HG03135 (cell line): ENCODE measurements around the gene PIK3C2B.
A peak's percentile ranks its signal among the peaks of the same experiment; 100 is the strongest.

ENCODE experiments used
- ATAC-seq: cut with Tn5 transposase; IDR thresholded peaks from one replicate; pipeline ENCODE4 v1.9.1; 2021; ENCODE audit warnings: mild to moderate bottlenecking, moderate library complexity; ENCODE audit not compliant: unreplicated experiment

Gene PIK3C2B

DNA sequence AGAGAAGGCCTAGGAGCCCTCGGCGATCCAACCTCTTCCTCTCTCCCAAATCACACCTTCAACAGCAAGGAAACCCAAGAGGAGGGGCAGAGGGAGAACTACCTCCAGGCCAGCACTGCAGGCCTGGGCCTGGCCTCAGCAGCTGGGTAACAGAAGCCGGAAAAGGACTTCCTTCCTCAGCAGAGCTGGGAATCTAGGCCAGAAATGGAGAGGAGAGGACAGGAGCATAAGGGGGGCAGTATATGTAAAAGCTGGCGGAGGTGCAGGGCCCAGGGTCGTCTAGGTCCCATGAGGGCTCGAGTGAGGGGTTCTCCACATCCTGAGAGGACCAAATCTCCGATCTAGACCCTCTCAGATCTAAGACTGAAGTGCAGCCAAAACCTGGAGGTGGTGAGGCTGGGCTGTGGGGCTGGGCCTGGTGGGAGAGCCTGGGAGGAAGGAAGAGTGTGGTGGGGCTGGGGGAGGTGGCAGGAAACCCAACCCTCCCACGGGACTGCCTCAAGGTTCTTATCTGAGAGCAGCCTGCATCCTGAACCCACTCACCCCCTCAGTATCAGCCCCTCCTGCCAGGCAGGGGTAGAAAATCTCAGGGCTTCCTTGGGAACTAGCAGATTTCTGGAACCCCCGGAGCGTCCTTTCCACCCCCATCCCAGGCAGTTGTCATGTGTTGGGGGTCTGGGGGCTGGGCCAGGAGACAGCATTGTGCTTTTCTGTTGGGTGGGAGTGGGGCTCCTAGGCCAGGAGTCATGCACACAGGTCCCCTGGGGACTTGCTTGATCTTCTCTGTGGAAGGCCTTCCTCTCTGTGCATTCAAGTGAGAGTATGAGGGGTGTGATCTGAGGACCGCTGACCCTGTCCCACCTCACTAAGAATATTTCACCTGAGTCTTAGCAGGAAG lies 33.0 kb downstream of the PIK3C2B start:
- ATAC-seq, result no peak

- no peak for ATAC-seq
These were observed 34.3 kb downstream of the PIK3C2B start for GRCh38 chr1:204460346-204460745.

DNA sequence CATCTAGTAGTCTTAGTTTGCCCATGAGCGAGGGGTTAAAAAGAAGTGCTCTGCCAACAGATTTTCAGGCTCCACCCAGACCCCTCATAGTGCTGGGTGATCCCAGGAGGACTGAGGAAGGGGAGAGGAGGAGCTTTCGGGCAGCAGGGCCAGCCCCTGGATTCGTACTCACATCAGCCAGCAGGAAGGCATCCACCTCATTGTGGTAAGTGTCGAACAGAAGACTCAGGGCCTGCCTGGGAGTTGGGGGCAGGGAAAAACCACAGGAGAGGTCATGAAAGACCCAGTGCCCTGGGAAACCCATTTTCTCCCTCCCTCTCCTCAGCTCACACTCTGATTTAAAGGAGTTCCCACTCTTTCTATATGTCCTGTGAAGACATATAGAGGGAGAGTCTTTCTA lies 34.9 kb downstream of the PIK3C2B start:
- ATAC-seq, result no peak

GRCh38 chr1:204457666-204458065 lies 36.9 kb downstream of the PIK3C2B start:
- no peak for ATAC-seq

- ATAC-seq, result no peak
These were observed 37.7 kb downstream of the PIK3C2B start for GRCh38 chr1:204456826-204457442.

- ATAC-seq, result no peak
These were observed 38.8 kb downstream of the PIK3C2B start for GRCh38 chr1:204455831-204456145.

DNA sequence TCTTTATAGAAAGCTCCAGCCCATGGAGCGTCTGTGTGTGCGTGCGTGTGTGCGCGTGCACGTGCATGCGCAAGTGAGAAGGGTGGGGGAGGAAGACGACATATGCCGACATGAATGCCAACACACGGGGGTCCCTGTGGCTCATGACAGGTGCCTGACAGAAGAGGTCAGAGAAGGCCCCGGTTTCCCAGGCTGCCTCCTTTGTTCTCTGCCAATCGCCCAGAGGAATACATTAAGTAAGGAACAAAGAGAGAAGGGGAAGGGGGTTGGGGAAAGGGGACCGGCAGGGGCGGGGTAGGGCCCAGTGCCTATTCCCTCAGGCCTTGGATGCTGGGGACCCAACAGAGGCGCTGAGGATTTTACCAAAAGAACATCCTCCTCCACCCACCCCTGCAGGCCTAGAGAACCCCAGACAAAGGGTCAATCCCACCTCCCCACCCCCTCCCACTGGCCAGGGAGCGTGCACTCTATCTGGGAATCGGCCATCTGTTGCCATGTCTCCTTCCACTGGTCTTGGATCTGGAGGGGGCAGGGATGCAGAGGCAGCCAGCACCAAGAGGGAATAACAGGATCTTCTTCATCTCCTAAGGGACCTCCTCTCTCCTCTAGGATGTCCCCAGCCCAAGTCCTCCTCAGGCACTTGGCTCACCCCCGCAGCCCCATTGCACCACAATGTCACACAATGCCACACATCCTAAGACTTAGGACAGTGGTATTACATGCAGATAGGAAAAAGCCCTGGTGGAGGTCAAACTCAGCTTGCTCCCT lies 39.4 kb downstream of the PIK3C2B start:
- no peak for ATAC-seq

GRCh38 chr1:204454476-204454875 lies 40.1 kb downstream of the PIK3C2B start:
- no peak for ATAC-seq

- peak; percentile 70 for ATAC-seq
These were observed 41.3 kb downstream of the PIK3C2B start for GRCh38 chr1:204453141-204453772.

DNA sequence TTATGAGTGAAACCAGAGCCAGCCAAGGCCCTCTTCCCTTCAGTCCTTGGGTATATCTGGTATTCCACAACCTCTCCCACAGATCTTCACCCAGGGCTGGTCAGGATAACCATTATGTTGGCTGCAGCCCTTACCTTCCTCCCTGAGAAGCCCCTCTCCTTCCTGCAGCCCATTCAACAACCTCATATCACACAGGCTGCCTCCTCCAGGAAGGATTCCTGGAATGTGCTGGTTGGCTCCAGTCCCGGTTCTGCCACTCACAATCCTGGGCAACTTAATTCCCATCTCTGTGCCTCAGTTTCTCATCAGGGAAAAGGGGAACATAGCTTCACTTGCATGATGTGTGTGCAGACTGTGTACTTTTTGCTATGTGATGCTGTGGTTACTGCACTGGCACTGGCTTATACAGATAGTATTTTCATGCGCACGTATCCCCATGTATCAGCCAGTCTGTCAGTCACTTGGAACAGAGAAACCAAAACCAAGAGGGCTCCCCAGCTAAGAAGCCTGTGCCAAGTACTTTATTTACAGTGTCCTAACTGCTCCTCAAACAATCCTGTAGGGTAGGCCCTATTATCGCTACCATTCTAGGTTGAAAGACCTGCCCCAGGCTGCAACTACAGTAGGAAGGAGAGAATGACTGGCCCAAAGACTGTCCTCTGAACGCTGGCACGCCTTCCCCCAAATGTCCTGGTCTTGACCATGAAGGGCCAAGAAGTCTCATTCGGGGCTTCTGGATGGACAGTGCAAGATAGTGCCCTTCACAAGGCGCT lies 43.1 kb downstream of the PIK3C2B start:
- no peak for ATAC-seq

- ATAC-seq, result no peak
These were observed 43.9 kb downstream of the PIK3C2B start for GRCh38 chr1:204450461-204451257.

- ATAC-seq, result no peak
These were observed 44.8 kb downstream of the PIK3C2B start for GRCh38 chr1:204449678-204450280.

DNA sequence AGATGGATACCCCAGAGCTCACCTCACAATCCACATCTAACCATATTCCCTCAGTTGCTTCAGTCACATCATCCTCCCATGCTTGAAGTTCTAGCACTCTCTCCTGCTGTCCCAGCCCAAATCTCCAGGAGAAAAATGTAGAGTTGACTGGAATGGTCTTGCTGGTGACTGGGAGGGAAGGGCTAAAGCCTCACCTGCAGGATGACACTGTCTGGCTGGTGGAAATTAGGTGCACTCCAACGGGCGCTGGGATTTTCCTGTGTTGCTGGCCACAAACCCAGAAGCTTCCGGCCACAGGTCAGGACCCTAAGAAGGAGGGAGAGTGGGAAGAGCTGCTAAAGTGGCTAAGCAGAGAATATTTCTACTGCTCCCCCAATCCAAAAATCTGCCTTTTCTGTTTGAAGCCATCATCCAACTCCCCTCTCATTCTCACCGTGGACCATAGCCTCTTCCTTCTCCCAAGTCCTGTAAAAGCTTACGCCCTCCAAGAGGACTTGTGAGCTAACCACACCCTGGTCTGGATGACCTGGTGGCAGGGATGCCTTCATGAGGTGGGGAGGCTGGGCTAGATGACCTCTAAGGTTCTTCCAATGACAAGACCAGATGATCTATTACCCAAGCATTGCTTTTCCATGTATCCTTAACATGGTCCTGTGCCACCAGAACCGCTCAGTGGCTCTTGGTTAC lies 45.5 kb downstream of the PIK3C2B start:
- no peak for ATAC-seq

DNA sequence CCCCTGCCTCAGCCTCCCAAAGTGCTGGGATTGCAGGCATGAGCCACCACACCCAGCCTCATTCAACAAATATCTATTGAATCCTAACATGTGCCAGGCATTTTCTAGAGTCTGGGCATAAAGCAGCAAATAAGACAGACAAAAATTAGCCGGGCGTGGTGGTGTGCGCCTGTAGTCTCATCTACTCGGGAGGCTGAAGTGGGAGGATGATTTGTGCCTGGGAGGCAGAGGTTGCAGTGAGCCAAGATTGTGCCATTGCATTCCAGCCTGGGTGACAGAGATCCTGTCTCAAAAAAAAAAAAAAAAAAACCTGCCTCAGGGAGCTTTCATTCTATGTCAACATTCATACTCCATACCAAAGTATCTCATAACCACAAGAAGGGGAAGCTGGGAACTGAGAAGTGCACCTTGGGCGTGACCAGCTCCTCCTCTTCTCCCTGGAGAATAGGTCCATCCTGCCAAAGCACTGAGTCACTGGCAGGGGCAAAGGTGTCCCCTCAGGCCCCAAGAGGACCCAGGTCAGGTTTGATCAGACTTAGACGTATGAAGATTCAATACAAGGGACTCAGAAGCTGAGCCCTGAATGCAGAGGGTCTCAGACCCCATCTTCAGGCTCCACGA lies 46.2 kb downstream of the PIK3C2B start:
- no peak for ATAC-seq

DNA sequence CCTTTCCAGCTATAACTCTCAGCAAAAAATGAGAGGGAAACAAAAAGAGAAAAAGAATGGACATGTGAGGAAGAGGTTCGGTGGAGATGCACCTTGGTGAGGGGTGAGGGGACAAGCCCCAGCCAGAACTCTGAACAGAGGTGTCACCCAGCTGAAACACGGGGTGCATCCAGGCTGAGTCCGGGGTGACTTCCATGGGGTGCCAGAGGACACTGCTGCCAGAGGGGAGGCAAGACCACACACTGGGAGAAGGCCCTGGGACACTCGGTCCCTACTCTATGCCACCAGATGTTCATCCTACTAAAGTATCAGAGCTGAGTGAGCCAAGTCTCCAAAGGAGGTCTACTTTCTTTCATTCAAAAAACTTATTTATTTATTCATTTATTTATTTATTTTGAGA lies 46.9 kb downstream of the PIK3C2B start:
- ATAC-seq, result no peak

- ATAC-seq, result no peak
These were observed 47.4 kb downstream of the PIK3C2B start for GRCh38 chr1:204447190-204447589.

DNA sequence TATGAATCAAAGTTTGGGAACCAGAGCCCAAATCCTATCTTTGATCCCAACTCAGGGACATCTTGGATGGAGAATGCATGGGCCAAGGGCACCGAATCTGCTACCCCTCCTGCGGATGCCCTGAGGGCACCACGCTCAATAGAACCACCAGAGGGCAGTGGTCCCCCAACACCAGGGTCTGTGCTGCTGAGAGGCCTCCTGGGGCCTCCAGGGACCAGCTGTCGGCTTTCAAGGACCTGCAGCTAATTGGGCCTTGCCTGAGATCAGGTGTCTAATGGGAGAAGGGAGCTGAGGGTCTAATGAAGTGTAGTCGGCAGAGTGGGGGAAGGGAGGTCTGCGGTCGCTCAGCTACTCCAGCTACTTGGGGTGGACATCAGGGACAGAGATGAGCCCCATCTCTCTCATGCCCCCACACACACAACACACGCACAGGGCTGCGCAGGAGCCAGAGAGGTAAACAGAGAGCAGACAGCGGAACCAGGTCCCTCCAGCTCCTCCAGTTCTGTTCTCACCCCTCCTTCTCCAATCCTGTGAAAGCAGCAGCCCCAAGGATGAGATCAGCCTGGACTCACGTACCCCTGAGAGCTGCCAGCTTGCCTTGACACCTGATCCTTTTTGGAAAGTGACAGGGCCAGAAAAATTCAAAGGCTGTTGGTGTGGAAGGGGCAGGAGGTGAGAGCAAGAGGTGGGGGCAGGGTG lies 48.0 kb downstream of the PIK3C2B start:
- peak; percentile 66 for ATAC-seq
